ENCODE results near the gene SYNE2. TPM values are rescaled to one million over a fixed set of nuclear protein-coding genes. Genes with fewer than 3 reads are reported as not detected.

The SYNE2 gene
- total RNA-seq, 1 donor from 2014 or later: 105 TPM

GRCh38 chr14:64266239-64266638 lies 413.4 kb downstream of the SYNE2 start:
- no peaks in the 10 kb centered on the region for H3K79me2 ChIP-seq (ENCODE audit: low read depth)
- H3K4me2 ChIP-seq: peak overlapping the region; percentile 56
- H3K9ac ChIP-seq: no peak overlapping the region
- no peak overlapping the region for H2AFZ ChIP-seq (replicated peaks)
- peaks cover 11% of the 10 kb centered on the region for H3K4me1 ChIP-seq
- TF ChIP-seq EZH2phosphoT487 (IDR thresholded peaks at IDR 0.05) (no peak), EZH2 (IDR thresholded peaks at IDR 0.05) (no peak)
- TF ChIP-seq, protein P1, sequence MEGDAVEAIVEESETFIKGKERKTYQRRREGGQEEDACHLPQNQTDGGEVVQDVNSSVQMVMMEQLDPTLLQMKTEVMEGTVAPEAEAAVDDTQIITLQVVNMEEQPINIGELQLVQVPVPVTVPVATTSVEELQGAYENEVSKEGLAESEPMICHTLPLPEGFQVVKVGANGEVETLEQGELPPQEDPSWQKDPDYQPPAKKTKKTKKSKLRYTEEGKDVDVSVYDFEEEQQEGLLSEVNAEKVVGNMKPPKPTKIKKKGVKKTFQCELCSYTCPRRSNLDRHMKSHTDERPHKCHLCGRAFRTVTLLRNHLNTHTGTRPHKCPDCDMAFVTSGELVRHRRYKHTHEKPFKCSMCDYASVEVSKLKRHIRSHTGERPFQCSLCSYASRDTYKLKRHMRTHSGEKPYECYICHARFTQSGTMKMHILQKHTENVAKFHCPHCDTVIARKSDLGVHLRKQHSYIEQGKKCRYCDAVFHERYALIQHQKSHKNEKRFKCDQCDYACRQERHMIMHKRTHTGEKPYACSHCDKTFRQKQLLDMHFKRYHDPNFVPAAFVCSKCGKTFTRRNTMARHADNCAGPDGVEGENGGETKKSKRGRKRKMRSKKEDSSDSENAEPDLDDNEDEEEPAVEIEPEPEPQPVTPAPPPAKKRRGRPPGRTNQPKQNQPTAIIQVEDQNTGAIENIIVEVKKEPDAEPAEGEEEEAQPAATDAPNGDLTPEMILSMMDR (IDR thresholded peaks at IDR 0.05): no peak
- H3K4me3 ChIP-seq: no peak overlapping the region
- Mint-ChIP-seq H3K27me3 (ENCODE audit: insufficient read depth, low read depth) (no peaks in the 10 kb centered on the region), H3K27ac (no peak overlapping the region), H3K36me3 (no peaks in the 10 kb centered on the region), H3K4me1 (peaks cover 7% of the 10 kb centered on the region), H3K4me3 (no peak overlapping the region), H3K9me3 (no peaks in the 10 kb centered on the region)
- no peak overlapping the region for H3K27ac ChIP-seq
- no peaks in the 10 kb centered on the region for H3K27me3 ChIP-seq
- no peak for DNase-seq (ENCODE audit: low spot score)
- no peaks in the 10 kb centered on the region for H4K20me1 ChIP-seq (ENCODE audit: low read depth)
- H3K9me3 ChIP-seq (ENCODE audit: low read depth): no peaks in the 10 kb centered on the region
- H3K36me3 ChIP-seq: no peaks in the 10 kb centered on the region
- no peaks in the 10 kb centered on the region for H3F3A ChIP-seq (ENCODE audit: low read depth)

DNA sequence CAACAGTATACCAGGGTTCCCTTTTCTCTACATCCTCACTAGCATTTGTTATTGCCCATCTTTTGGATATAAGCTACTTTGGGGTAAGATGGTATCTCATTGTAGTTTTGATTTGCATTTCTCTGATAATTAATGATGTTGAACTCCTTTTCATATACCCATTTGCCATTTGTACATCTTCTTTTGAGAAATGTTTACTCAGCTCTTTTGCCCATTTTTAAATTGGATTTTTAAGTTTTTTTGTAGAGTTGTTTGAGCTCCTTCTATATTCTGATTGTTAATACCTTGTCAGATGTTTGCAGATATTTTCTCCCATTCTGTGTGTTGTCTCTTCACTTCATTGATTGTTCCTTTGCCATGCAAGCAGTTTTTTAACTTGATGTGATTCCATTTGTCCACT lies 419.2 kb downstream of the SYNE2 start:
- Mint-ChIP-seq H3K27ac (no peak overlapping the region), H3K36me3 (peaks cover 2% of the 10 kb centered on the region), H3K4me1 (no peaks in the 10 kb centered on the region), H3K27me3 (ENCODE audit: insufficient read depth, low read depth) (no peaks in the 10 kb centered on the region), H3K4me3 (no peak overlapping the region), H3K9me3 (peaks cover 9% of the 10 kb centered on the region)
- H3K4me2 ChIP-seq: no peak overlapping the region
- H3K4me1 ChIP-seq: no peaks in the 10 kb centered on the region
- no peaks in the 10 kb centered on the region for H3K27me3 ChIP-seq
- H3K36me3 ChIP-seq: no peaks in the 10 kb centered on the region
- H3K27ac ChIP-seq: no peak overlapping the region
- no peaks in the 10 kb centered on the region for H3K79me2 ChIP-seq (ENCODE audit: low read depth)
- no peaks in the 10 kb centered on the region for H3F3A ChIP-seq (ENCODE audit: low read depth)
- DNase-seq (ENCODE audit: low spot score): no peak
- H2AFZ ChIP-seq (replicated peaks): no peak overlapping the region
- H3K9me3 ChIP-seq (ENCODE audit: low read depth): no peaks in the 10 kb centered on the region
- H4K20me1 ChIP-seq (ENCODE audit: low read depth): no peaks in the 10 kb centered on the region
- no peak overlapping the region for H3K9ac ChIP-seq
- TF ChIP-seq, protein P1 (IDR thresholded peaks at IDR 0.05): no peak
- TF ChIP-seq EZH2phosphoT487 (IDR thresholded peaks at IDR 0.05) (no peak), EZH2 (IDR thresholded peaks at IDR 0.05) (no peak)
- no peak overlapping the region for H3K4me3 ChIP-seq

MicroRNAs encoded within 50 kb of the gene (microRNA counts, 767-probe panel; counts per million panel counts)
- 460 counts per million, percentile 90 among the panel's probes with 10 or more counts for microRNA hsa-miR-548h-5p

Small RNA genes within 50 kb of the gene (microRNA-seq; reads per million reads assigned to microRNA genes)
- not detected for gene MIR548H1

Small RNA genes within 50 kb of the gene (small RNA-seq; reads per million reads assigned to genes)
- gene MIR548H1 (not detected), gene RF00019 (not detected), gene RPS28P1 (not detected)

Other genes with a start within 250 kb of the SYNE2 start
- gene WDR89, start 211.1 kb upstream of the SYNE2 start, total RNA-seq (ENCODE audit: low replicate concordance): 23.3 and 39.0 TPM in 2 replicates
- gene SGPP1, start 124.9 kb upstream of the SYNE2 start, total RNA-seq (ENCODE audit: low replicate concordance): 7.4 and 9.2 TPM in 2 replicates

All from neural progenitor cell (in vitro differentiated cells).